VCaP (cell line): Measurements from ENCODE around the gene ZNF324B.
"Not testable (repeated sequence)": the region's sequence is repeated elsewhere in the genome, so short reads cannot be mapped to it uniquely, and the experiment has no call there.

Experiments
- H3K27ac ChIP-seq: fragments of 450-650 bp; 2 replicates; pipeline ENCODE4 v1.5.1; 2017
- CTCF ChIP-seq: fragments of 450-650 bp; conservative IDR thresholded peaks from 2 replicates; pipeline ENCODE4 v1.5.1; 2017; ENCODE audit warnings: mild to moderate bottlenecking, moderate library complexity

ZNF324B gene

DNA sequence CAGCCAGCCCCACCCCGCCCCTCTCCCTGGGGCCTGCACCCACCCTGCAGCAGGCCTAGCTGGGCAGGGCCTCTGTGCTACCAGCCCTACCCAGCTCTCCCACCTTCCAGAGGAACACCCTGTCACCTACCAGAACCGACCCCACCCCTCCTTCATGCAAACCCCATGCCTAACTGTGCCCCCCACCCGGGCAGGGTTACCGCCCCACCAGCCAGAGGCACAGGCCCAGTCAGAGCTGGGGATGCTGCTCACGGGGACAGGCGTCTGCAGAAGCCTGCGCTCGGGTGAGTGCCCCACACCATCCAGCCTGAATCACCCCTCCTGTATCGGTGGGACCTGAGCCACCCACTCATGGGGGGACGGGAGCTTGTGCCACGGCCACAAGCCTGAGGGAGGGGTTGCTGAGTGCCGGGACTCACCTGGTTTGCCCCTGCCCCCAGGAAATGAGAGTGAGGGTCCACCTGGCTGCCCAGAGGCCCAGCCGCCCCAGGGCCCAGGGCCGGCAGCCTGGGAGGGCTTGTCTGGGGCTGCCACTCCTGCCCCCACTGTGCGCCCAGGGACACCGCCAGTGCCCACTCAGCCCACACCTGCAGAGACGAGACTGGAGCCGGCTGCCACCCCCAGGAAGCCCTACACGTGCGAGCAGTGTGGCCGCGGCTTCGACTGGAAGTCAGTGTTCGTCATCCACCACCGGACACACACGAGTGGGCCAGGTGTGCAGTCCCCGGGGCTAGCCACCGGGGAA lies 28.5 kb downstream of the ZNF324B start:
- TF ChIP-seq CTCF: no peak

DNA sequence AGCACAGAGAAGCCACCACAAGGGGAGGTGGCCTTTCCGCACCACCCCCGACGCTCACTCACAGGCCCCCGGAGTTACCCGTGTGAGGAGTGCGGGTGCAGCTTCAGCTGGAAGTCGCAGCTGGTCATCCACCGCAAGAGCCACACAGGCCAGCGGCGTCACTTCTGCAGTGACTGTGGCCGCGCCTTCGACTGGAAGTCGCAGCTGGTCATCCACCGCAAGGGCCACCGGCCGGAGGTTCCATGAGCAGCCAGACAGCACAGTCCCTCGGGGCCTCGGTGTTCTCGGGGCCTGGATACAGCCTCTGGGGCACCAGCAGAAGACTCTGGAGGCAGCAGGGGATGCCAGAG lies 29.0 kb downstream of the ZNF324B start:
- H3K27ac ChIP-seq: no peak overlapping the region

More for the DNA sequence above, 28.5 kb downstream of the ZNF324B start:
- no peak overlapping the region for H3K27ac ChIP-seq

DNA sequence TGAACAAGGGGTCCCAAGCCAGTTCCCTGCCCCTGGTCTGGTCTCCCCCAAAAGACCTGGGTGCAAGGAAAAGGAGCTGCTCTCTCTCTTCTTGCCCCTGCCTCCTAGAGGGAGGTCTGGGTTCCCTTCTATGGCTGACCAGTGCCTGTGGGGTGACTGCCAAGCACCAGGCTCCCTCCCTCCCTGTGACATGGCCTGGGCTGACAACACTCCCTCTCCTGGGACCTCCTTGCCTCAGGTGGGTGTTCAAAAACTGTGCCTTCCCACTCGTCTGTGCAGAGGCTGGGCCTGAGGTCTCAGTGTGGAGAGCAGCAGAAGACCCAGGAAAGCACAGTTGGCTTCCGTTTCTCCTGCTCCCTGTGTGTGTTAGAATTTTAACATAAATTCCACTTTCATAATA lies 29.4 kb downstream of the ZNF324B start:
- H3K27ac ChIP-seq: no peak overlapping the region
- TF ChIP-seq CTCF: no peak

More for the DNA sequence above, 29.0 kb downstream of the ZNF324B start:
- TF ChIP-seq CTCF: no peak

GRCh38 chr19:58482372-58482771 lies 30.9 kb downstream of the ZNF324B start:
- no peak for TF ChIP-seq CTCF
- no peak overlapping the region for H3K27ac ChIP-seq

DNA sequence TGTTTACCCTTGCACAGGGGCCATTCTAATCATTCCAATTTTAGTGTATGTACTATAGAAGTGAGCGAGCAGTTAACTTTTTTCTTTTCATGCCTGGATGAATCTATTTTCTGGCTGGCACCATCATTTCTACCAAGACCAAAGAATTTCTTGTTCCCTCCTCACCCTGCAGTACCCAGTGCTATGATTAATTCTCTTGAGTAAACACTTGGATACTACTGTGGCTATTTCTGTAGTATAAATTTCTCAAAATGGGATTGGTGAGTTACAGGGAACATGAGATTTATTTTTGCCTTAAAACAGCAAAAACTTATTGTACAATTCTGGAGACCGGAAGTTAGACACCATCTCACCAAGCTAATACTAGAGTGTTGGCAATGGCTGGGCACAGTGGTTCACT lies 32.4 kb downstream of the ZNF324B start:
- no peak for TF ChIP-seq CTCF

GRCh38 chr19:58484349-58484748 lies 32.9 kb downstream of the ZNF324B start:
- H3K27ac ChIP-seq: not testable (repeated sequence)
- TF ChIP-seq CTCF: 0 out of 2 replicates have a peak, but pooled peaks have one; percentile 11

More for the DNA sequence above, 32.4 kb downstream of the ZNF324B start:
- H3K27ac ChIP-seq: no peak overlapping the region

GRCh38 chr19:58491393-58491792 lies 40.0 kb downstream of the ZNF324B start:
- no peak for TF ChIP-seq CTCF

More at GRCh38 chr19:58491393-58491792, 40.0 kb downstream of the ZNF324B start:
- no peak overlapping the region for H3K27ac ChIP-seq
